Measurements from ENCODE around the gene NEK3.
"Not testable (repeated sequence)": the region's sequence is repeated elsewhere in the genome, so short reads cannot be mapped to it uniquely, and the experiment has no call there.

NEK3 gene

GRCh38 chr13:52109116-52109670 lies 50.2 kb downstream of the NEK3 start:
- no peak for DNase-seq

GRCh38 chr13:52105841-52106240 lies 53.6 kb downstream of the NEK3 start:
- no peak for DNase-seq

GRCh38 chr13:52104624-52105023 lies 54.8 kb downstream of the NEK3 start:
- peak; percentile 36 for DNase-seq

- no peak for DNase-seq
Observed at GRCh38 chr13:52103386-52103785, 56.0 kb downstream of the NEK3 start.

GRCh38 chr13:52102423-52102822 lies 57.0 kb downstream of the NEK3 start:
- not testable (repeated sequence) for DNase-seq

- no peak for DNase-seq
Observed at GRCh38 chr13:52097197-52097596, 62.2 kb downstream of the NEK3 start.

GRCh38 chr13:52096748-52097147 lies 62.6 kb downstream of the NEK3 start:
- DNase-seq: no peak

GRCh38 chr13:52096062-52096461 lies 63.3 kb downstream of the NEK3 start:
- DNase-seq: no peak

- DNase-seq: no peak
Observed at GRCh38 chr13:52092087-52092486, 67.3 kb downstream of the NEK3 start.

GRCh38 chr13:52091473-52091872 lies 67.9 kb downstream of the NEK3 start:
- DNase-seq: no peak

GRCh38 chr13:52085421-52085820 lies 74.0 kb downstream of the NEK3 start:
- DNase-seq: peak; percentile 59

GRCh38 chr13:52084981-52085380 lies 74.4 kb downstream of the NEK3 start:
- DNase-seq: not testable (repeated sequence)
